Uterus (tissue), 4 donors: ENCODE results near the gene NUP37. TPM values are rescaled to one million over a fixed set of nuclear protein-coding genes. Genes with fewer than 3 reads are reported as not detected.
A peak's percentile ranks its signal among the peaks of the same experiment; 100 is the strongest.

Source experiments
- DNase-seq, 2 donors: peaks; one replicate each; pipeline ENCODE4 v3.0.0-alpha.2; 2019 to 2020
- H3K27ac ChIP-seq, 2 donors: fragments of 200-600 bp; sonication (generic); 1 replicate in 1 of 2; 2 replicates in 1 of 2; pipeline ENCODE4 v1.5.1; 2016 to 2018
- H3K27me3 ChIP-seq, 2 donors: fragments of 200-600 bp; sonication (generic); one replicate each; pipeline ENCODE4 v1.5.1; 2018 to 2019; ENCODE audit warnings: control low read depth in 1 of 2
- H3K36me3 ChIP-seq, 2 donors: fragments of 200-600 bp; sonication (generic); one replicate each; pipeline ENCODE4 v1.5.1; 2019; ENCODE audit warnings: control low read depth in 1 of 2
- H3K4me1 ChIP-seq, 2 donors: fragments of 200-600 bp; sonication (generic); one replicate each; pipeline ENCODE4 v1.5.1; 2018 to 2019; ENCODE audit warnings: control low read depth in 1 of 2
- H3K4me3 ChIP-seq, 2 donors: fragments of 200-600 bp; sonication (generic); 1 replicate in 1 of 2; 2 replicates in 1 of 2; pipeline ENCODE4 v1.5.1; 2018 to 2019; ENCODE audit warnings: mild to moderate bottlenecking in 1 of 2
- H3K9me3 ChIP-seq, 2 donors: fragments of 200-600 bp; sonication (generic); one replicate each; pipeline ENCODE4 v1.5.1; 2019; ENCODE audit warnings: control low read depth in 1 of 2
- POLR2A ChIP-seq, 2 donors: fragments of 450-650 bp; IDR thresholded peaks; one replicate each; pipeline ENCODE4 v1.6.1; 2016; ENCODE audit warnings: antibody characterized with exemption in 2 of 2, mild to moderate bottlenecking in 1 of 2, moderate library complexity in 1 of 2
- intact Hi-C: fragments of 100-400 bp; cut with DNase I; formaldehyde crosslinking; loops from one replicate; pipeline ENCODE4 v1.15.1; 2023; ENCODE audit warnings: low total_unique reads
- total RNA-seq, 4 donors: library from RNA; depleted of rRNA in 3 of 4; stranded (reverse); fragments of >200 nt in 3 of 4; gene quantifications; one replicate each; pipeline versions ENCODE4 v1.1.0 to v1.2.4, GENCODE V29; 2014 to 2023
- TF ChIP-seq, protein P1 (sequence below), 4 experiments: fragments of 200-600 bp in 2 of 4; fragments of 450-650 bp in 2 of 4; sonication (generic) in 2 of 4; IDR thresholded peaks; one replicate each; pipeline ENCODE4 v1.5.1; 2016 to 2019; ENCODE audit warnings: antibody characterized with exemption in 4 of 4, mild to moderate bottlenecking in 2 of 4, moderate library complexity in 1 of 4
- donor health status: DM: yes; HTN: yes; CAD: no.

NUP37 gene
- total RNA-seq, 4 donors from 2014 or later = 5.6 to 49.4 (median 22.4) TPM

- H3K27ac ChIP-seq = no peak overlapping the region
Measured at GRCh38 chr12:102043928-102044327, 76.0 kb downstream of the NUP37 start.

GRCh38 chr12:102033991-102034745 lies 85.7 kb downstream of the NUP37 start:
- no peaks in the 10 kb centered on the region for H3K27me3 ChIP-seq
- no peaks in the 10 kb centered on the region for H3K9me3 ChIP-seq

More at GRCh38 chr12:102043928-102044327, 76.0 kb downstream of the NUP37 start:
- no peaks in the 10 kb centered on the region for H3K27me3 ChIP-seq
- H3K4me3 ChIP-seq = no peak overlapping the region
- intact Hi-C loops = no loop called here
- no peak for DNase-seq
- H3K4me1 ChIP-seq = no peaks in the 10 kb centered on the region
- H3K9me3 ChIP-seq = no peaks in the 10 kb centered on the region
- TF ChIP-seq, protein P1, sequence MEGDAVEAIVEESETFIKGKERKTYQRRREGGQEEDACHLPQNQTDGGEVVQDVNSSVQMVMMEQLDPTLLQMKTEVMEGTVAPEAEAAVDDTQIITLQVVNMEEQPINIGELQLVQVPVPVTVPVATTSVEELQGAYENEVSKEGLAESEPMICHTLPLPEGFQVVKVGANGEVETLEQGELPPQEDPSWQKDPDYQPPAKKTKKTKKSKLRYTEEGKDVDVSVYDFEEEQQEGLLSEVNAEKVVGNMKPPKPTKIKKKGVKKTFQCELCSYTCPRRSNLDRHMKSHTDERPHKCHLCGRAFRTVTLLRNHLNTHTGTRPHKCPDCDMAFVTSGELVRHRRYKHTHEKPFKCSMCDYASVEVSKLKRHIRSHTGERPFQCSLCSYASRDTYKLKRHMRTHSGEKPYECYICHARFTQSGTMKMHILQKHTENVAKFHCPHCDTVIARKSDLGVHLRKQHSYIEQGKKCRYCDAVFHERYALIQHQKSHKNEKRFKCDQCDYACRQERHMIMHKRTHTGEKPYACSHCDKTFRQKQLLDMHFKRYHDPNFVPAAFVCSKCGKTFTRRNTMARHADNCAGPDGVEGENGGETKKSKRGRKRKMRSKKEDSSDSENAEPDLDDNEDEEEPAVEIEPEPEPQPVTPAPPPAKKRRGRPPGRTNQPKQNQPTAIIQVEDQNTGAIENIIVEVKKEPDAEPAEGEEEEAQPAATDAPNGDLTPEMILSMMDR (IDR thresholded peaks at IDR 0.05) = no peak
- TF ChIP-seq POLR2A (IDR thresholded peaks at IDR 0.05) = no peak
- H3K36me3 ChIP-seq = peaks cover 0 to 7% of the 10 kb centered on the region in 2 donors

GRCh38 chr12:102031852-102032251 lies 88.1 kb downstream of the NUP37 start:
- H3K4me3 ChIP-seq = no peak overlapping the region
- TF ChIP-seq, protein P1 (IDR thresholded peaks at IDR 0.05) = no peak
- TF ChIP-seq POLR2A (IDR thresholded peaks at IDR 0.05) = no peak
- no peaks in the 10 kb centered on the region for H3K36me3 ChIP-seq
- DNase-seq = no peak
- intact Hi-C loops = no loop called here
- H3K9me3 ChIP-seq = no peaks in the 10 kb centered on the region
- no peaks in the 10 kb centered on the region for H3K4me1 ChIP-seq
- no peaks in the 10 kb centered on the region for H3K27me3 ChIP-seq
- no peak overlapping the region for H3K27ac ChIP-seq

More at GRCh38 chr12:102033991-102034745, 85.7 kb downstream of the NUP37 start:
- Histone ChIP-seq H3K27ac (no peak overlapping the region), H3K36me3 (no peaks in the 10 kb centered on the region), H3K4me1 (no peaks in the 10 kb centered on the region), H3K4me3 (no peak overlapping the region)
- no peak for TF ChIP-seq POLR2A (IDR thresholded peaks at IDR 0.05)
- TF ChIP-seq, protein P1 (IDR thresholded peaks at IDR 0.05) = no peak
- DNase-seq = no peak
- intact Hi-C loops = no loop called here

GRCh38 chr12:102029141-102029540 lies 90.8 kb downstream of the NUP37 start:
- Histone ChIP-seq H3K27me3 (no peaks in the 10 kb centered on the region), H3K27ac (peak overlapping the region; percentile 39 to 55), H3K36me3 (no peaks in the 10 kb centered on the region), H3K4me3 (no peak overlapping the region), H3K4me1 (no peaks in the 10 kb centered on the region), H3K9me3 (no peaks in the 10 kb centered on the region)
- TF ChIP-seq POLR2A (IDR thresholded peaks at IDR 0.05) = no peak
- TF ChIP-seq, protein P1 (IDR thresholded peaks at IDR 0.05) = no peak
- no peak for DNase-seq
- intact Hi-C loops = no loop called here

- intact Hi-C loops = no loop called here
- H3K27ac ChIP-seq = no peak overlapping the region
Measured at GRCh38 chr12:102026728-102027127, 93.2 kb downstream of the NUP37 start.

More at GRCh38 chr12:102026728-102027127, 93.2 kb downstream of the NUP37 start:
- DNase-seq = no peak
- Histone ChIP-seq H3K9me3 (no peaks in the 10 kb centered on the region), H3K27me3 (no peaks in the 10 kb centered on the region), H3K4me3 (no peak overlapping the region), H3K4me1 (no peaks in the 10 kb centered on the region), H3K36me3 (no peaks in the 10 kb centered on the region)
- no peak for TF ChIP-seq POLR2A (IDR thresholded peaks at IDR 0.05)
- TF ChIP-seq, protein P1 (IDR thresholded peaks at IDR 0.05) = no peak
